Neural cell (in vitro differentiated cells): Measurements from ENCODE around the gene CROCC. TPM values are rescaled to one million over a fixed set of nuclear protein-coding genes. Genes with fewer than 3 reads are reported as not detected.

Experiments used
- H2AFZ ChIP-seq: fragments of 200-600, 300-800 bp; sonication (generic), shearing (Covaris generic); 2 replicates; pipeline ENCODE4 v1.6.0; 2014; ENCODE audit warnings: low read depth, mild to moderate bottlenecking, antibody characterized with exemption, low read length, moderate library complexity
- H3F3A ChIP-seq: fragments of 200-600 bp; shearing (Covaris generic); 2 replicates; pipeline ENCODE4 v1.6.1; 2016; ENCODE audit warnings: mild to moderate bottlenecking, moderate library complexity, mixed read lengths, antibody characterized with exemption, low read length; ENCODE audit not compliant: insufficient read depth, poor library complexity, severe bottlenecking
- H3K27ac ChIP-seq: fragments of 200-600, 300-800 bp; sonication (generic), shearing (Covaris generic); 2 replicates; pipeline ENCODE4 v1.5.1; 2014; ENCODE audit warnings: mild to moderate bottlenecking, low read length, moderate library complexity
- H3K27me3 ChIP-seq: fragments of 300-800, 200-600 bp; sonication (generic), shearing (Covaris generic); 2 replicates; pipeline ENCODE4 v1.6.0; 2014; ENCODE audit warnings: mild to moderate bottlenecking, low read depth, low read length, moderate library complexity; ENCODE audit not compliant: insufficient read depth
- H3K36me3 ChIP-seq: fragments of 300-800, 200-600 bp; sonication (generic), shearing (Covaris generic); 2 replicates; pipeline ENCODE4 v1.5.1; 2014; ENCODE audit warnings: mild to moderate bottlenecking, antibody characterized with exemption, low read length, moderate library complexity; ENCODE audit not compliant: insufficient read depth
- H3K4me2 ChIP-seq: fragments of 300-800, 200-600 bp; sonication (generic), shearing (Covaris generic); 2 replicates; pipeline ENCODE4 v1.6.0; 2014; ENCODE audit warnings: mild to moderate bottlenecking, low read length
- H3K4me3 ChIP-seq: fragments of 300-800, 200-600 bp; sonication (generic), shearing (Covaris generic); 2 replicates; pipeline ENCODE4 v1.5.1; 2014; ENCODE audit warnings: mild to moderate bottlenecking, low read length, moderate library complexity
- H3K79me2 ChIP-seq: fragments of 200-600 bp; shearing (Covaris generic); replicated peaks from 2 replicates; pipeline ENCODE4 v1.6.0; 2014; ENCODE audit warnings: mild to moderate bottlenecking, low read length, moderate library complexity; ENCODE audit not compliant: insufficient read depth
- H3K9ac ChIP-seq: fragments of 300-800, 200-600 bp; sonication (generic), shearing (Covaris generic); 2 replicates; pipeline ENCODE4 v1.6.1; 2016; ENCODE audit warnings: mild to moderate bottlenecking, low read length, mixed read lengths
- H3K9me2 ChIP-seq: fragments of 200-600 bp; shearing (Covaris generic); 2 replicates; pipeline ENCODE4 v1.6.1; 2016; ENCODE audit warnings: mild to moderate bottlenecking, low read length, mixed read lengths; ENCODE audit not compliant: insufficient read depth
- H3K9me3 ChIP-seq: fragments of 200-600, 300-800 bp; sonication (generic), shearing (Covaris generic); 2 replicates; pipeline ENCODE4 v1.6.1; 2016; ENCODE audit warnings: mild to moderate bottlenecking, mixed run types, low read length, moderate library complexity, mixed read lengths
- H4K20me1 ChIP-seq: fragments of 200-600 bp; shearing (Covaris generic); 2 replicates; pipeline ENCODE4 v1.6.1; 2016; ENCODE audit warnings: mild to moderate bottlenecking, mixed run types; ENCODE audit not compliant: insufficient read depth
- CTCF ChIP-seq: fragments of 450-650 bp; IDR thresholded peaks from 2 replicates; pipeline ENCODE4 v1.5.1; 2014; ENCODE audit warnings: antibody characterized with exemption, mild to moderate bottlenecking, moderate library complexity; ENCODE audit not compliant: poor library complexity, severe bottlenecking
- EP300 ChIP-seq: fragments of 450-650 bp; conservative IDR thresholded peaks from 2 replicates; pipeline ENCODE4 v1.6.1; 2014; ENCODE audit warnings: antibody characterized with exemption, mild to moderate bottlenecking, moderate library complexity; ENCODE audit not compliant: poor library complexity, severe bottlenecking
- EZH2 ChIP-seq: fragments of 200-600, 300-800 bp; shearing (Covaris generic), sonication (generic); IDR thresholded peaks from 2 replicates; pipeline ENCODE4 v1.6.1; 2014; ENCODE audit warnings: antibody characterized with exemption, low read length, borderline replicate concordance, mild to moderate bottlenecking; ENCODE audit not compliant: insufficient read depth, poor library complexity, severe bottlenecking
- MXI1 ChIP-seq: fragments of 450-650 bp; conservative IDR thresholded peaks from 2 replicates; pipeline ENCODE4 v1.6.1; 2014; ENCODE audit warnings: antibody characterized with exemption, mild to moderate bottlenecking; ENCODE audit not compliant: poor library complexity, severe bottlenecking
- POLR2AphosphoS5 ChIP-seq: IDR thresholded peaks from 2 replicates; pipeline ENCODE4 v1.6.1; 2012
- RAD21 ChIP-seq: fragments of 450-650 bp; conservative IDR thresholded peaks from 2 replicates; pipeline ENCODE4 v1.6.1; 2014; ENCODE audit warnings: antibody characterized with exemption, mild to moderate bottlenecking, moderate library complexity
- REST ChIP-seq: IDR thresholded peaks from 2 replicates; pipeline ENCODE4 v1.6.1; 2012; ENCODE audit warnings: borderline replicate concordance
- SMC3 ChIP-seq: fragments of 450-650 bp; conservative IDR thresholded peaks from 2 replicates; pipeline ENCODE4 v1.6.1; 2014; ENCODE audit warnings: antibody characterized with exemption, mild to moderate bottlenecking, moderate library complexity; ENCODE audit not compliant: poor library complexity
- TAF1 ChIP-seq: IDR thresholded peaks from 2 replicates; pipeline ENCODE4 v1.6.1; 2012; ENCODE audit warnings: low read depth
- polyA plus RNA-seq: library from polyadenylated mRNA; depleted of rRNA; stranded (reverse); fragments of >200 nt; gene quantifications from 2 replicates; pipeline ENCODE4 v1.2.3, GENCODE V29; 2014

Gene CROCC
- polyA plus RNA-seq, 1 donor from 2014 or later: 26.3 TPM

- no peaks in the 10 kb centered on the region for H4K20me1 ChIP-seq
- no peaks in the 10 kb centered on the region for H3F3A ChIP-seq
- no peaks in the 10 kb centered on the region for H3K9me3 ChIP-seq
- no peaks in the 10 kb centered on the region for H3K79me2 ChIP-seq
- H3K27ac ChIP-seq: no peak overlapping the region
- no peaks in the 10 kb centered on the region for H3K27me3 ChIP-seq
- no peak overlapping the region for H3K4me2 ChIP-seq
- no peaks in the 10 kb centered on the region for H3K9me2 ChIP-seq
- H2AFZ ChIP-seq: no peak overlapping the region
- TF ChIP-seq EZH2 (no peak), POLR2AphosphoS5 (no peak), CTCF (no peak), EP300 (no peak), REST (no peak), RAD21 (no peak), MXI1 (no peak), TAF1 (no peak), SMC3 (no peak)
- no peaks in the 10 kb centered on the region for H3K36me3 ChIP-seq
- no peak overlapping the region for H3K9ac ChIP-seq
- H3K4me3 ChIP-seq: no peak overlapping the region
Observed at GRCh38 chr1:16986113-16986512, 64.4 kb downstream of the CROCC start.

GRCh38 chr1:16986560-16986959, 64.8 kb downstream of the CROCC start:
- no peaks in the 10 kb centered on the region for H3K9me2 ChIP-seq
- H3K9ac ChIP-seq: no peak overlapping the region
- H3F3A ChIP-seq: no peaks in the 10 kb centered on the region
- no peaks in the 10 kb centered on the region for H3K36me3 ChIP-seq
- no peak overlapping the region for H3K27ac ChIP-seq
- no peaks in the 10 kb centered on the region for H3K27me3 ChIP-seq
- H3K79me2 ChIP-seq: no peaks in the 10 kb centered on the region
- no peak overlapping the region for H3K4me2 ChIP-seq
- no peak overlapping the region for H2AFZ ChIP-seq
- TF ChIP-seq MXI1: no peak
- no peak for TF ChIP-seq EP300
- no peak for TF ChIP-seq POLR2AphosphoS5
- TF ChIP-seq REST: no peak
- no peak for TF ChIP-seq TAF1
- no peak for TF ChIP-seq RAD21
- no peak for TF ChIP-seq CTCF
- no peak for TF ChIP-seq EZH2
- no peak for TF ChIP-seq SMC3
- no peaks in the 10 kb centered on the region for H4K20me1 ChIP-seq
- no peak overlapping the region for H3K4me3 ChIP-seq
- no peaks in the 10 kb centered on the region for H3K9me3 ChIP-seq
